Fibroblast of skin of right quadriceps (primary cell): ENCODE data around the gene INTU.
"Not testable (repeated sequence)": the region's sequence is repeated elsewhere in the genome, so short reads cannot be mapped to it uniquely, and the experiment has no call there.

Experiments used
- DNase-seq: peaks from one replicate; pipeline ENCODE4 v3.0.0-alpha.2; 2013

The INTU gene

DNA sequence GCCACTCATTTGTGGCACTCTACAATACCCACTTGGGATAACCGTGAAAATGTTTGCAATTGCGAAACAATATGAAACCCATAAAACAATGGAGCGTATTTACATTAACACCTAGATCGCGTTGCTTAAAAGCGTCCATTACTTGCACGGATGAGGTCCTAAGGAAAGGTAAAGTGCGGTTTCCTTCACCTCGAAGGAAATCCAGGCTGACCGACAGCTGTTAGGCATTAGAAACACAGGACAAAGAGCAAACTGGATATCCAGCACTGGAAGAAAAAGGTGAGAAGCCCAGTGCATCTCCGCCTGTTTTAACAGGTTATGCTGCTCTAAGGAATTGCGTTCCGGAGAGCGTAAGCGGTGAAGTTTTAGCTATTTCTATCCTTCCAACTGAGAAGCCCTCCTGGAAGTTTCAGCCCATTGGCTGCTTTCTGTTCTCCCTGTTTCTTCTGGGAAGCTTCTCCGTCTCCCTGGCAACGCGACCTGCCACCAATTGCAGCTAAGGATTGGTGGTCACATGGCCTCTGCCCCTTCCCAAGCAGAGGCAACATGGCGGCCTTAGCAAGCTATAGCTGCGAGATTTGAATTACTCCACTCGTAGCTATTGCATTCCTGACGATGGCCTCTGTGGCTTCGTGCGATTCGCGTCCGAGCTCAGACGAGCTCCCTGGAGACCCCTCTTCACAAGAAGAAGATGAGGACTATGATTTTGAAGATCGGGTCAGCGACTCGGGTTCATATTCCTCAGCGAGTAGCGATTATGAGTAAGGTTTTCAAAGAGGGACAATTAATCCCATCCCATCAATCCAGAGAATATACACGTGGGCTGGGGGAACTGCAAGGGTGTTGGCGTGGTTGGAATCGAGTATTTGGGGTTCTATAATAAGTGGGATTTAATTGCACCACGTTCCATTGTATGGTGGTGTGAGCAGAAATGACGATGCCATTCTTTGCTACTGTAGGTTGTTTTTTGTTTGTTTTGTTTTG lies at the start of gene INTU:
Gene INTU, plus strand, starts transcription at position 538 of the 984 bp plus-strand sequence. Its CDS starts 78 bp downstream, at position 616.
- DNase-seq = peak; percentile 96

GRCh38 chr4:127586496-127586895 lies 46.3 kb upstream of the INTU start:
- peak; percentile 17 for DNase-seq

- DNase-seq = peak; percentile 29
These were observed 45.7 kb upstream of the INTU start for GRCh38 chr4:127586922-127587571.

- DNase-seq = not testable (repeated sequence)
These were observed 43.6 kb upstream of the INTU start for GRCh38 chr4:127589153-127589552.

GRCh38 chr4:127598656-127599055 lies 34.1 kb upstream of the INTU start:
- no peak for DNase-seq

- no peak for DNase-seq
These were observed 31.7 kb upstream of the INTU start for GRCh38 chr4:127601029-127601428.

DNA sequence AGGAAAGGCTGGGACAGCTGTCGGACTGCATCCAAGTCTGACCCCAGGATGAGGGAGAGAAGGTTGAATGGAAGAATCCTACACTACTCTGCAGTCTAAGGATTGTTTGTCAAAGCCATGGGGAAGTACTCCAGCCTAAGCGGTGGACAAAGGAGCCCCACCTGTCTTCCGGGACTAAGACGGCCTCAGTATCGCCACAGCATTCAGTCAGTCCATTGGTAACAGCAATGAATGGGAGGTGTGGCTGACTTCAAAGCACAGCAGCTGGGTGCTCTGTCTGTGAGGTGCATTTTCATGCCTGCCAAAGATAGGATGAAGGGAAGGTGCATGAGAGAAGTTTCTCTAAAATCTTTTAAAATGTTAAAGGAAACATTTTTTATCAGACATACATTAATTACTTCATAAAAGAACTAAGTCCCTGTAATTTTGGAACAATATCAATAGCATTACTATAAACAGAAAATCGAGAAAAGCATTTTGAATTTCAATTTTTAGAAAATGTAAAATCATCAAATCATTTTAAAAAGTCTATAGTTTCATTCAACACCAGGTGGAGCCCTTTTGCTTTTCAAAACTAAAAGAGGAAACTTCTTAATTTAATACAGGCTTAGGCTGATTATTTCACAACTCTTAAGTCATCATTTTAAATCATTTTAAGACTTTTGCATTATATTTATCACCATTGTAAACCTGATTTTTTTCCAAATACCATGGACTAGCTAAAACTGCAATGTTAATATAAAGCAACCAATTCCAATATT lies 27.6 kb upstream of the INTU start:
- DNase-seq = peak; percentile 28

- DNase-seq = peak; percentile 1
These were observed 25.9 kb upstream of the INTU start for GRCh38 chr4:127606823-127607222.

- DNase-seq = no peak
These were observed 23.3 kb upstream of the INTU start for GRCh38 chr4:127609484-127609883.

GRCh38 chr4:127610488-127610887 lies 22.3 kb upstream of the INTU start:
- no peak for DNase-seq

DNA sequence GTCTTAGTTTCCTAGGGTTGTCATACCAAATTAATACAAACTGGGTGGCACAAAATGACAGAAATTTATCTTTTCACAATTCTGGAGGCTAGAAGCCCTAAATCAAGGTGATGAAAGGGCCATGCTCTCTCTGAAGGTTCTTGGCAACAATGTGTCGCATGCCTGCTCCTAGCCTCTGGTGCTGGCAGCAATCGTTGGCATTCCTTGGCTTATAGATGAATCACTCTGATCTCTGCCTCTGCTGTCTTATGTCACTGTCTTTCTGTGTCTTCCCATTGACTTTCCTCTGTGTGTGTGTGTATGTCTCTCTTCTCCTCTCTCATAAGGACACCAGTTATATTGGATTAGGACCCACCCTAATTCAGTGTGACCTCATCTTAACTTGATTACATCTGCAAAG lies 15.9 kb upstream of the INTU start:
- peak; percentile 1 for DNase-seq

DNA sequence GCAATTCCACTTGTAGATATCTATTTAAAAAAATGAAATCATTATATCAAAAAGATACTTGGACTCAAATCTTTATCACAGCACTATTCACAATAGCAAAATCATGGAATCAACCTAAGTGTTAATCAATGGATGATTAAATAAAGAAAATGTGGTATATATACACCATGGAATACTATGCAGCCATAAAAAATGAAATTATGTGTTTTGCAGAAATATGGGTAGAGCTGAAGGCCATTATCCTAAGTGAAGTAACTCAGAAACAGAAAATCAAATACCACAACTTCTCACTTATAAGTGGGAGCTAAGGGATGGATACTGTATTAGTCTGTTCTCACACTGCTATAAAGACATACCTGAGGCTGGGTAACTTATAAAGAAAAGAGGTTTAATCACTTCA lies 14.3 kb upstream of the INTU start:
- DNase-seq = no peak

DNA sequence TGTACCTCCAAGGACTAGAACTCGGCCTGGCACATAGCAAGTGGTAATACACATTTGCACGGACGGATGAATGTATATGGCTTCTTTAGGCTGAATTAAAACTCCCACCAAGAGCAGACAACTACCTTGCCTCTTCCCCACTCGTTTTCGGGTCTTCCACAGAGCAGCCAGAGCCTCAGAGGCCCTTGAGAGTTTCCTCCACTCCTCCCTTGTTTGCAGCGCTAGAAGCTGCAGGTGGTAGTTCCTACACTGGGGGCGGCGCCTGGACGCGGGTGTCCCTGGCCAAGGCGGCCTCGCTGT lies 10.2 kb upstream of the INTU start:
- no peak for DNase-seq

- DNase-seq = peak; percentile 26
These were observed 9.6 kb upstream of the INTU start for GRCh38 chr4:127622921-127623796.

DNA sequence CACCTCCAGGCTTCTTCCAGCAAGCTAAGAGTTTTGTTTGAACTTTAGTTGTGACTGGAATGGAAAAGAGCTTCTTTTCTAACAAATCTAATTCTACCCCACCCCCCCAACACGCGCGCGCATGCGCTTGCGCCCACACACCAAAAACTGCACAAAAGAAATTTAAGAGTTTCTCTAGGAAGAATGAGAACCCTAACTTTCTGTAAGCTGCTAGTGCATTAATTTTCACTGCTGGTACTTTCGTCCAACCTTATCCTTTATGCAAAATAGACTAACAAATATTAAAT lies 9.0 kb upstream of the INTU start:
- DNase-seq = peak; percentile 32

GRCh38 chr4:127624173-127624572 lies 8.6 kb upstream of the INTU start:
- peak; percentile 2 for DNase-seq

DNA sequence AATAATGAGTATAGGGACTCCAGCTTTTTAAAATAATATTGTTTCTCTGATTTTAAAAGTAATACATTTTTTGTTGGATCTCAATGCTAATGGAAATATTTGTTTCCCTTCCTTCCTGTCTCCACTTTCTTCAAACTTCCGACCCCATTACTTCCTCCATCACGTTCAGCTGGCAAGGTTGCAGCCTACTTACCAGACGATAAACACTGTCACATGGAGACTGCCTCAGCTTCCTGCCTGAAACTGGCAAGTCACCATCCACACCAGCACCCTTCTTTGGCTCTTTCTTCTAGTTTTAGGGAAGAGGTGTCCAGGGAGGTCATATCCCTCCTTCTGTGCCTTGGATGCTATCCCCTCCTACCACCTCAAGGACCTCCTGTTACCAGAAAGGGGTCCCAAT lies 3.4 kb upstream of the INTU start:
- DNase-seq = no peak

DNA sequence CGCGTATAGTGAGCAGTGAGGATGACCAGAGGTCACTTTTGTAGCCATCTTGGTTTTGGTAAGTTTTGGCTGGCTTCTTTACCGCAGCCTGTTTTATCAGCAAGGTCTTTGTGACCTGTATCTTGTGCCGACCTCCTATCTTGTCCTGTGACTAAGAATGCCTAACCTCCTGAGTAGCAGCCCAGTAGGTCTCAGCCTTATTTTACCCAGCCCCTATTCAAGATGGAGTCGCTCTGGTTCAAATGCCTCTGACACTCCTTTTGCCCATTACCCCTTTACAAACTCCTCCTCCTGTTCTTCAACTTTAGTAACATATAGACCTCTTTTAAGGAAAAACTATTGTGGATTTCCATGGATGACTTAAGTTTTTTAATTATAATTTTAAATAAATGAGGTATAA lies 2.6 kb upstream of the INTU start:
- no peak for DNase-seq

GRCh38 chr4:127631420-127631819 lies 1.3 kb upstream of the INTU start:
- peak; percentile 51 for DNase-seq

GRCh38 chr4:127634181-127634580 lies 1.4 kb downstream of the INTU start:
- DNase-seq = peak; percentile 91

DNA sequence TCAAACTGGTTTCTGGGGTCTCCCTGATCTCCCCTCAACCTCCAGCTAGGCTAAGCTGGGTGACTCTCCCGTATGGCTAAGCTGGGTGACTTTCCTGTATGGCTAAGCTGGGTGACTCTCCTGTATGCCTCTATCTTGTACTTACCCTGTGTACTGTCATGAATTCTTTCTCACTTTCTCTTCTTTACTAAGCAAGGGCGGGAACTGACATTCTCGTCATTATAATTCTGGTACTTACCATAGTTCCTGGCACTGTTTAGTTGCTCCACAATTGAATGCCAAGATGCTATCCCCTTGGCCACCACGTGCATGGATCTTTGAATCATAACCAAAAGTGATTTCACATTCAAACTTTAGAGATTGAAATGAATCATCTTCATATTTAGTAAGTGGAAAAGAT lies 8.8 kb downstream of the INTU start:
- peak; percentile 13 for DNase-seq

- peak; percentile 18 for DNase-seq
These were observed 9.4 kb downstream of the INTU start for GRCh38 chr4:127642169-127642568.

GRCh38 chr4:127643791-127644190 lies 11.0 kb downstream of the INTU start:
- no peak for DNase-seq
